K562 (cell line): ENCODE data around the gene CDHR2. TPM values are rescaled to one million over a fixed set of nuclear protein-coding genes. Genes with fewer than 3 reads are reported as not detected.

Source experiments
- ATAC-seq: fragments of 200-7000 bp; cut with Tn5 transposase; 3 replicates; pipeline ENCODE4 v1.9.1; 2020; ENCODE audit warnings: moderate library complexity
- BruUV-seq: library from RNA; stranded (reverse); fragments of 400-500 nt; replicated peaks from 2 replicates; lab custom pipeline; 2021; lab: Mats Ljungman, UMichigan
- CTCF ChIA-PET: fragments of 300-600 bp; formaldehyde crosslinking; extraction: SDS; loops from one replicate; lab custom pipeline; 2021; ENCODE audit warnings: low intra/inter-chr PET ratio; lab: Yijun Ruan, JAX
- POLR2A ChIA-PET: fragments of 300-600, 350-650 bp; sonication (Branson Sonifier 250); formaldehyde crosslinking; extraction: SDS; loops from one replicate; lab custom pipeline; 2021; ENCODE audit warnings: antibody characterized with exemption, inconsistent platforms; lab: Yijun Ruan, JAX
- DNase-seq, 4 experiments: peaks; one replicate each; pipeline versions ENCODE4 v3.0.0 to v3.0.0-alpha.2; 2011 to 2018; ENCODE audit warnings: low spot score in 3 of 4, mixed read lengths in 3 of 4; ENCODE audit errors: extremely low read depth in 1 of 4
- FAIRE-seq: peaks from 2 replicates; lab custom pipeline; 2011; peaks lifted over from hg19 to GRCh38; lab: Jason Lieb, UNC
- H2AFZ ChIP-seq: 2 replicates; pipeline ENCODE4 v1.6.0; 2011; ENCODE audit warnings: low read depth, low read length, control low read depth, inconsistent platforms
- H3K27ac ChIP-seq: fragments of 200-600 bp; 3 replicates; pipeline ENCODE4 v1.8.0; 2011; ENCODE audit warnings: low read depth, mild to moderate bottlenecking, control low read depth, inconsistent platforms, low read length, moderate library complexity, mixed read lengths; ENCODE audit errors: extremely low read depth
- H3K27me3 ChIP-seq, 2 experiments: fragments of 300-600 bp in 1 of 2; 2 replicates in 1 of 2; 3 replicates in 1 of 2; pipeline versions ENCODE4 v1.6.0 to v1.8.0; 2011; ENCODE audit warnings: inconsistent platforms in 2 of 2, low read length in 2 of 2, mild to moderate bottlenecking in 1 of 2, mixed read lengths in 1 of 2, moderate library complexity in 1 of 2; ENCODE audit not compliant: control insufficient read depth in 2 of 2, insufficient read depth in 2 of 2
- H3K36me3 ChIP-seq: fragments of 300-600 bp; 3 replicates; pipeline ENCODE4 v1.8.0; 2011; ENCODE audit warnings: mild to moderate bottlenecking, low read length, inconsistent platforms; ENCODE audit not compliant: control insufficient read depth, insufficient read depth
- H3K4me1 ChIP-seq, 2 experiments: fragments of 200-600 bp in 1 of 2; replicated peaks in 1 of 2; 2 replicates in 1 of 2; 3 replicates in 1 of 2; pipeline versions ENCODE4 v1.5.1 to v1.8.0; 2011; ENCODE audit warnings: inconsistent platforms in 2 of 2, low read length in 2 of 2, mild to moderate bottlenecking in 1 of 2, mixed read lengths in 1 of 2, moderate library complexity in 1 of 2; ENCODE audit not compliant: control insufficient read depth in 2 of 2, insufficient read depth in 2 of 2
- H3K4me2 ChIP-seq: 2 replicates; pipeline ENCODE4 v1.6.1; 2011; ENCODE audit warnings: low read length, control low read depth, inconsistent platforms, mixed read lengths; ENCODE audit not compliant: insufficient read depth
- H3K4me3 ChIP-seq: fragments of 200-600 bp; sonication (generic), shearing (Covaris generic); 2 replicates; pipeline ENCODE4 v1.5.1; 2016; ENCODE audit warnings: control low read depth, inconsistent platforms
- H3K79me2 ChIP-seq: fragments of 200-600 bp; 3 replicates; pipeline ENCODE4 v1.8.0; 2011; ENCODE audit warnings: low read length, inconsistent platforms; ENCODE audit not compliant: control insufficient read depth, insufficient read depth
- H3K9ac ChIP-seq, 2 experiments: 2 replicates each; pipeline versions ENCODE4 v1.6.0 to v1.6.1; 2011; ENCODE audit warnings: low read depth in 2 of 2, low read length in 2 of 2, control low read depth in 1 of 2, inconsistent platforms in 1 of 2, mild to moderate bottlenecking in 1 of 2, mixed read lengths in 1 of 2; ENCODE audit not compliant: insufficient read depth in 1 of 2
- H3K9me1 ChIP-seq: one replicate; pipeline ENCODE4 v1.6.0; 2011; ENCODE audit warnings: inconsistent platforms, mild to moderate bottlenecking, low read length, moderate library complexity; ENCODE audit not compliant: control insufficient read depth, insufficient read depth
- H3K9me3 ChIP-seq: replicated peaks from 2 replicates; pipeline ENCODE4 v1.5.1; 2011; ENCODE audit warnings: low read depth, low read length, inconsistent platforms; ENCODE audit not compliant: control insufficient read depth, insufficient read depth
- H4K20me1 ChIP-seq: replicated peaks from 2 replicates; pipeline ENCODE4 v1.6.1; 2011; ENCODE audit warnings: low read length, inconsistent platforms, mixed read lengths; ENCODE audit not compliant: control insufficient read depth, insufficient read depth
- FOSL1 ChIP-seq: fragments of 200-800 bp; sonication (Bioruptor generic); conservative IDR thresholded peaks from 2 replicates; pipeline ENCODE4 v1.6.1; 2016; ENCODE audit warnings: missing genetic modification characterization, missing compliant biosample characterization
- ZMIZ1 ChIP-seq, 2 experiments: fragments of 150-350 bp in 1 of 2; IDR thresholded peaks; 2 replicates each; pipeline ENCODE4 v1.6.1; 2012 to 2016; ENCODE audit warnings: low read depth in 2 of 2, low read length in 2 of 2, mild to moderate bottlenecking in 1 of 2, moderate library complexity in 1 of 2
- WGBS: fragments of 100-300 bp; shearing (Covaris generic); methylation state at CpG from one replicate; pipeline ENCODE4 v1.1.6; 2016; ENCODE audit warnings: low coverage, mixed read lengths; ENCODE audit not compliant: insufficient coverage; ENCODE audit errors: missing lambda C conversion rate; 5-methylcytosine and 5-hydroxymethylcytosine counted together
- in situ Hi-C: fragments of 300-500 bp; cut with MboI; formaldehyde crosslinking; loops from 4 replicates; pipeline ENCODE4 v1.15.0; 2018; ENCODE audit warnings: inconsistent platforms, mixed read lengths
- intact Hi-C: fragments of 100-400 bp; cut with micrococcal nuclease; formaldehyde crosslinking; loops from 2 replicates; pipeline ENCODE4 v1.14.2; 2022
- polyA plus RNA-seq, 8 experiments: library from polyadenylated mRNA; depleted of rRNA in 4 of 8; stranded (reverse) in 5 of 8; unstranded in 3 of 8; fragments of >200 nt; fragmentation: Nextera tagmentation in 2 of 8; fragmentation: Illumina TruSeq in 1 of 8; extraction: Ambion mirVana in 2 of 8; extraction: Trizol in 1 of 8; gene quantifications; 2 replicates each; pipeline versions ENCODE4 v1.2.1 to v1.2.3, GENCODE V29; 2011 to 2014; ENCODE audit warnings: inconsistent platforms in 1 of 8, missing spikeins in 1 of 8
- total RNA-seq, 7 experiments: library from RNA; depleted of rRNA in 6 of 7; stranded (reverse); fragments of >200 nt in 6 of 7; fragmentation: Illumina TruSeq in 2 of 7; extraction: Trizol in 2 of 7; gene quantifications; 2 replicates each; pipeline versions ENCODE4 v1.2.1 to v1.2.3, GENCODE V29; 2011 to 2021; ENCODE audit warnings: low replicate concordance in 1 of 7

The CDHR2 gene
- total and polyA plus RNA-seq, 9 of the 15 experiments (the other 6 are each of a cell fraction or from before 2014, with no cell fraction given), result 0.01 to 0.62 (median 0.09) TPM; not detected in 2

- WGBS, result 9% methylated on average over 13 of the region's 18 CpGs
- 0 out of 2 replicates have a peak, but pooled peaks have one; percentile 13 for TF ChIP-seq FOSL1 (tag)
- TF ChIP-seq ZMIZ1 (IDR thresholded peaks at IDR 0.05; ENCODE audit: low read depth in 2 of 2, low read length in 2 of 2), result no peak
- H2AFZ ChIP-seq, result no peak overlapping the region
- intact Hi-C loops (no loop called here), in situ Hi-C loops (no loop called here)
- FAIRE-seq, result no peak
- BruUV-seq, result no TSS peak
- peak; percentile 13 for ATAC-seq
- H3K36me3 ChIP-seq, result no peaks in the 10 kb centered on the region
- H3K27ac ChIP-seq, result no peak overlapping the region
- H3K4me1 ChIP-seq, result peaks cover 0 to 21% of the 10 kb centered on the region in 2 experiments; a peak in 2 of 5 replicates
- no peak overlapping the region for H3K4me2 ChIP-seq
- no peaks in the 10 kb centered on the region; the same call in 1 of the 2 replicates for H4K20me1 ChIP-seq
- H3K9ac ChIP-seq, result no peak overlapping the region
- H3K4me3 ChIP-seq, result no peak overlapping the region
- H3K79me2 ChIP-seq, result no peaks in the 10 kb centered on the region
- CTCF ChIA-PET, result no interaction called here
- DNase-seq, result no peak
- POLR2A ChIA-PET, result interaction anchor here (0.7 to 0.8 kb wide), 2 partner anchors 18 to 105 kb away, joined by 3 read pairs; partner anchors contain the start of gene FAF2
- peaks cover 26 to 49% of the 10 kb centered on the region in 2 experiments for H3K27me3 ChIP-seq
- H3K9me3 ChIP-seq, result no peaks in the 10 kb centered on the region
- H3K9me1 ChIP-seq, result no peaks in the 10 kb centered on the region
Observed at GRCh38 chr5:176553260-176554085, 4.3 kb downstream of the CDHR2 start.
